COLO668 (cell line): ENCODE measurements around the gene KRTAP5-5.
A peak's percentile ranks its signal among the peaks of the same experiment; 100 is the strongest.
"Not testable (repeated sequence)": the region's sequence is repeated elsewhere in the genome, so short reads cannot be mapped to it uniquely, and the experiment has no call there.

Experiments used
- DNase-seq: peaks from one replicate; lab custom pipeline; 2025; ENCODE audit not compliant: unreplicated experiment; lab: John Stamatoyannopoulos, UW

The KRTAP5-5 gene

DNA sequence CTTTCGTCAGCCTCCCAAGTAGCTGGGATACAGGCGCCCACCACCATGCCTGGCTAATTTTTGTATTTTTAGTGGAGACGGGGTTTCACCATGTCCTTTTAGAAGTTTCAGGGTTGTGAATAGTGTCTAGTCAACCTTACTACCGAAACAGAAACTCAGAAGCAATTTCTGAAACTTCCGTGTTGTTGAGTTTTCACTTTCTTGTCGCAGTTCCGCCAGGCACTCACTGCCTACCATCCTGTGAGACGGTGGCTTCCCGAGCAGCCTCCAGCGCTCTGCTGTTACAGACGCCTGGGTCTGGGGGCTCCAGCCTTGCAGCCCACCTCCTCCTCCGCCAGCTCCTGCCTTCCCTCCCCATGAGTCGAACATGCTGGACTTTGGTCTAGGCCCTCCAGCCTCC lies 23.7 kb upstream of the KRTAP5-5 start:
- DNase-seq, result not testable (repeated sequence)

DNA sequence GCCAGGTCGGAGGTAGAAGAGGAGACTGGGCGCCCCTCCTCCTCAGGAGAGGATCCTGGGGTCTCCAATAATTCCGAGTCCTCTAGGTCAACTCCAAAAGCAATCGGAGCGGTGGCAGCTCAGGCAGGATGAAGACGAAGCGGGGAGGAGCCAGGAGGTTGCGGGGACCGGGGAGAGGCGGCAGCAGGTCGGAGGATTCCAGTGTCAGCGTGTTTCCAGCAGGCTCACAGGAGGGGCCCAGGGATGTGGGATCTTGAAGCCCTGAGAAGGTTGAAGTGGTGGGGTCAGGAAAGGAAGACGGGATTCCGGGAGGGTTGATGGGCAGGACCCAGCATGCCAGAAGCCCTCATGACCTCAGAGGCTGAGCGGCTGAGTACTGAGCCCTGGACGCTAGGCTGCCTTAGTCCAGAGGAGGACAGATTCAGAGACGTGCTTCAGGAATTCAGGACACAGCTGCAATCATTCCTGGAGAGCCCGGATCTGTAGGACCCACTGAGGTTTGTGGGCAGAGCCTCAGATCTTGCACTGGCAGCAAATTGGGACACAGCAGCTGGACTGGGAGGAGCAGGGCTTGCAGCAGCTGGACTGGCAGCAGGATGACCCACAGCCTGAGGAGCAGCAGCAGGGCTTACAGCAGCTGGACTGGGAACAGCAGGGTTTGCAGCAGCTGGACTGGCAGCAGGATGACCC lies 22.3 kb upstream of the KRTAP5-5 start:
- DNase-seq, result not testable (repeated sequence)

DNA sequence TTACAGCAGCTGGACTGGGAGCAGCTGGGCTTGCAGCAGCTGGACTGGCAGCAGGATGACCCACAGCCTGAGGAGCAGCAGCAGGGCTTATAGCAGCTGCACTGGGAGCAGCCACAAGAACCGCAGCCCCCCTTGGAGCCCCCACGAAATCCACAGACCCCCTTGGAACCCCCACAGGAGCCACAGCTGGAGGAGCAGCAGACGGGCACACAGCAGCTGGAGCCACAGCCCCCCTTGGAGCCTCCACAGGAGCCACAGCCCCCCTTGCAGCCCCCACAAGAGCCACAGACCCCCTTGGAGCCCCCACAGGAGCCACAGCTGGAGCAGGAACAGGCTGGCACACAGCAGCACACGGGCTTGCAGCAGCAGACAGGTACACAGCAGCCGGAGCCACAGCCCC lies 21.7 kb upstream of the KRTAP5-5 start:
- DNase-seq, result peak; percentile 24

DNA sequence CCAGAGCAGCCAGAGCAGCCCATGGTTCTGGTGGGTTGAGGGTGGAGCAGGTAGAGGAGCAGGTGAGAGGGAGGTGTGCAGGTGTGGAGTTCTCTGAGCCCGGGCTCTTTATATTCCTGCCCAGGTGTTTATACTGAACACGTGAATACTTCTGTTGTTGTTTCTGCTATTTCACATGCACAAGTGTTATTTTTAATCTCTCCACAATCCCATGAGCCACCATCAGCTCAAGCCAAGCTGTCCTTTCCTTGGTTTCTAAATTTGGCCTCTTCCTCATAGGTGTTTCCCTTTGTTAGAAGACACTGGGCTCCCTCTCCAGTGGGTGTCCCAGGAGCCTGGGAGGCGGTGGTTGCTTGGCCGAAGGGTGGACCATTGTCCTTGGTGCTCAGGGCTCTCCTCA lies 21.2 kb upstream of the KRTAP5-5 start, which contains the start of gene KRTAP5-3:
Gene KRTAP5-3, minus strand, starts transcription at position 101 of the 400 bp plus-strand sequence. Its CDS starts 78 bp downstream, at position 23.
- DNase-seq, result peak; percentile 19

DNA sequence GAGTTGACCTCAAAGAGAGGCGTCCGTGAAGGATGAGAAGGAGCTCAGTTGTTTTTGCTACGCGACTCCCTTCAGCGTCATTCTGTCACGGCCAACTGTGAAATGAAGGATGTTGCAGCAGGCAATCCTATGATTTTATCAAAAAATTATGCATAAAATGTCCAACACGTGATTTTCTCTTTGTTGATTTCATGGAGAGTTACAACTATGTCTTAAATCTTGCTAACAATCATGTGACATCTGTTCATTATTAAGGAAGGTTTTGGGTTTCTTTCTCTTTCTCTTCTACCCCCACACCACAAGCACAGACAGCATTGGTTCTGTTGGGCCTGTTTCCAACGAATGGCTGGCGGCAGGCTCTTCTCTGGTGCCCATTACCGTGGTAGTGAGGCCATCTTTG lies 11.3 kb upstream of the KRTAP5-5 start:
- no peak for DNase-seq

DNA sequence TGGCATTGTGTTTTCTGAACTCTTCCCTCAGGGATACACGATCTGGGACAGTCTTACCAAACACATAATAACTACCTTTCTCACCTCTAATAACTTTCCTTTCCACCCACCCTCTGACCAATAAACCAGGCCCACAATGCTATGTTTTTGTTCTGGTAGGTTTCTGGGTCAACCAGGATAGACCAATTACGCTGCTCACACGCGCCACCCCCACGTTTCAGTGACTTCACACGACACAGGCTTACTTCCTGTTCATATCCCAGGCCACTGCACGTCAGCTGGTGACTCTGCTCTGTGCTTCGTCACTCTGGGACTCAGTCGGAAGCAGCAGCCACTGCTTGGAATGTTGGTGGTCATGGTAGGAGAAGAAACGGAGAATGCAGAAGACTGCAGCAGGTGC lies 10.1 kb upstream of the KRTAP5-5 start:
- no peak for DNase-seq

DNA sequence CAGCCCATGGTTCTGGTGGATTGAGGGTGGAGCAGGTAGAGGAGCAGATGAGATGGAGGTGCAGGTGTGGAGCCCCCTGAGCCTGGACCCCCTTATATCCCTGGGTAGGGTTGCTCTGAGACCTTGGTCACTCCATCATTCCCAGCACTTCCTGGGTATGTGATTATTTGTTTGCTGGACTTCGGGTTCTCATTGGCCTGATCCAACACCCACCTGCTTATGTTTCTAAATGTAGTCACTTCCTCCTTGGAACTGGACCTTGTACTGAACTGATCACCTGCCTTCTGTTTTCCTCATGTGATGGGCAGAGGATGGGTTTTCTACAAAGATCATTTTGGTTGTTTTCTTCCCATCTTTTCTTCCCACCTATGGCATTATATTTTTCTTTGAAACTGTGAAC lies 7.5 kb upstream of the KRTAP5-5 start, which contains the start of gene KRTAP5-4:
Gene KRTAP5-4, minus strand, starts transcription at position 53 of the 400 bp plus-strand sequence. Its CDS starts 45 bp downstream, at position 8.
- peak; percentile 10 for DNase-seq

DNA sequence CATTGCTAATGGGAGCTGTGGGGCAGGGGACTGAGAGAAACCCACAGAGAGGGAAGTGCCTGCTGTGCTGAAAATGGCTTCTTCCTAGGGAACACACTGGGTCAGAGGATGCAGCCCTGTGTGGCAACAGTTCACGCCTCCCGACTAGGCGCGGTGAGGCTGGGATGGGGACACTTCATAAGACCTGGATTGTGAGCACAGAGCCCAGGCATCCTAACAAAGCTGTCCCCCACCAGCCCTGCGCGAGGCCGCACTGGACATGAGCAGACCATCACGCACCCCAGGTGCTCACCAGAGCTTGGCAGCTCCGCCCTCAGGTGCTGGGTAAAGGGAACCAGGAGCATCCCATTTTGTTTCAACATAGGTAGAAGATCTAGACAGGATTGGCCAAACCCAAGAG lies 5.9 kb upstream of the KRTAP5-5 start:
- peak; percentile 18 for DNase-seq

DNA sequence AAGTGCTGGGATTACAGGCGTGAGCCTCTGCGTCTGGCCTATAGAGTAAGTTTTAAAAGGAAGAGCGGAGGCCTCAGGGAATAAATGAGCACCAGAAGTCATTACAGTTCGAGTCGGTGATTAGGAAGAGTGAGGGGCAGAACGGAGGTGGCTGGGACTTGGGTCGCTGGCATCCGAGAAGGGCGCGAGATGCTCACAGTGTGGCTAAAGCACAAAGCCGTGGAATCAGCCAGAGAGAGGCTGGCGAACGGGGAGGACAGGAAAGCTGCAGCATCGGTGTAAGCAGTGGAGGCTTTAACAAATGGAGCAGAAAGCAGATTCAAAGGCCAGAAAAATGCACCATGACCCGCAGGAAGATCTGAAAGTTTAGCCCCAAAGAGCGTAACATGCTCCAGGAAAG lies 5.0 kb upstream of the KRTAP5-5 start:
- no peak for DNase-seq

DNA sequence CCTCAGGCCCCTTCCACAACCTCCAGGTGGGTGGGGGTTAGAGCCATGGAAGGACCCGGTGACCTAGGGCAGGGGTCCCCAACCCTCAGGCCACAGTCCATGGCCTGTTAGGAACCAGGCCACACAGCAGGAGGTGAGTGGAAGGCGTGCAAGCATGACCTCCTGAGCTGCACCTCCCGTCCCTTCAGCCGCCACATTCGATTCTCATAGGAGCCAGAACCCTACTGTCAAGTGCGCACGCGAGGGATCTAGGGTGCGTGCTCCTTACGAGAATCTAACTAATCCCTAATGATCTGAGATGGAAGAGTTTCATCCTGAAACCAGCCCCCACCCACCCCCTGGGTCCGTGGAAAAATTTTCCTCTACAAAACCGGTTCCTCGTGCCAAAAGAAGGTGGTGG lies 4.0 kb upstream of the KRTAP5-5 start:
- DNase-seq, result no peak

DNA sequence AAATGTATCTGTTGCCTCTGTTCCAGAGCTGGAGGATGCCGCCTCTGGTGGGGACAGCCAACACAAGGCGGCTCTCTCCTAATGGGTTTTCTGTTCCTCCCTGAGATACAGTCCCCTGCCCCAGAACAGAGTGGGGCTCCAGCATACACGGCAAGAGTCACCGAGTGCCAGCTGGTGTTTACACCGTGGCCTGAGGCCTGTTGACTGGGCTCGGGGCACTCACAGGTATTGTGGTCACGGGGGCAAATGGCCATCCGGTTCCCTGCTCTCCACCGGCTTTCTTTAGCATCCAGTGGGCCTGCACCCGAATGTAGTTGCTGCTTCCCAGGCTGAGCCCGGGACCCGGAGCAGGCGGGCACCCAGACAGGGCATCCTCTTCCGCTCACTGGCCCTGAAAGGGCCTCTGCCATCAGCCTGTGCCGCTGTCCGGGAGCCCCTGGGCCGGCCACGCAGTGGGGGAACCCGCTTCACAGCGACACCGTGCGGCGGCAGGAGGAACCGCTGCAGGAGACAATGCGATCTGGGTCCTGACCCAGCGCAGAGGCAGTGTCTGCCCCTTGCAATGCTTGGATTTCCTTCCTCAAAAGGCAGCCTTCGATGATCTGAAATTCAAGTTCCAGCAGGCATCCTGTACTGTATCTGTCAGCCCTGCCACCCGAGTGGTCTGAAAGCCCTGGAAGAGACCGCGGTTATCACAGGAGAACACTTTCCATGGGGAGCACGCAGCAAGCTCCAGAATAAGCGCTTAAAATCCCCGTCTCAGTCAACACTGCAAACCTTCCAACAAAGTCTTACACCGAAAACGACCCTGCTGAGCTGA lies 859 bp upstream of the KRTAP5-5 start:
- peak; percentile 52 for DNase-seq

DNA sequence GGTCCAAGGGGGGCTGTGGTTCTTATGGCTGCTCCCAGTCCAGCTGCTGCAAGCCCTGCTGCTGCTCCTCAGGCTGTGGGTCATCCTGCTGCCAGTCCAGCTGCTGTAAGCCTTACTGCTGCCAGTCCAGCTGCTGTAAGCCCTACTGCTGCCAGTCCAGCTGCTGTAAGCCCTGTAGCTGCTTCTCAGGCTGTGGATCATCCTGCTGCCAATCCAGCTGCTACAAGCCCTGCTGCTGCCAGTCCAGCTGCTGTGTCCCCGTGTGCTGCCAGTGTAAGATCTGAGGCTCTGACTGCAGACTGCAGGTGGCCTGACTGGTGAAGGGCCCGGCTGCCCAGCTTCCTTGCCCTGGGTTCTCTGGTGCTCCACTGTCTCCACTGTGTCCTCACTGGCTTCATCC lies 696 bp downstream of the KRTAP5-5 start:
- DNase-seq, result peak; percentile 15

DNA sequence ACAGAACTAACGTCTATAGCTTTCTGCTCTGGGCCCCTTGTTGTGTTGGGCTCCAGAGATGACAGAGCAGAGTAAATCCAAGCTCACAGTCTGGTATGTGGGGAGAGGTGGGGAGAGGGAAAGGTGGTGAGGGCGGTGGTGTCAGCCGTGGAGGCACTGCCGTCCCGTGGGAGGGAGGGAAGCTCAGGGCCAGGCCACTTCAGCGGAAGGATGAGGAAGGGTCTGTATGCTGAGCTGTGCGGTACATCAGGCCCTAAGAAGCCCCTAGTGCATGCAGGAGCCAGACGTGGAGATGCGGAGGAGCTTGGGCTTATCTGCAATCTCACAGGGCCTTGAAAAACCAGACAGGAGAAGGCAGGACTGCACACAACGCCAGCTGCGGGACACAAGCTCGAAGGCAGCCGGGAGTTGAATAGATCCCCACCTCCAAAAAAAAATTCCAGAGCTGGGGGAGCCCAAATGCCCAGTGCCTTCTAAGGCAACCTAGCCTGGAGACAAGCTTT lies 1.5 kb downstream of the KRTAP5-5 start:
- no peak for DNase-seq

DNA sequence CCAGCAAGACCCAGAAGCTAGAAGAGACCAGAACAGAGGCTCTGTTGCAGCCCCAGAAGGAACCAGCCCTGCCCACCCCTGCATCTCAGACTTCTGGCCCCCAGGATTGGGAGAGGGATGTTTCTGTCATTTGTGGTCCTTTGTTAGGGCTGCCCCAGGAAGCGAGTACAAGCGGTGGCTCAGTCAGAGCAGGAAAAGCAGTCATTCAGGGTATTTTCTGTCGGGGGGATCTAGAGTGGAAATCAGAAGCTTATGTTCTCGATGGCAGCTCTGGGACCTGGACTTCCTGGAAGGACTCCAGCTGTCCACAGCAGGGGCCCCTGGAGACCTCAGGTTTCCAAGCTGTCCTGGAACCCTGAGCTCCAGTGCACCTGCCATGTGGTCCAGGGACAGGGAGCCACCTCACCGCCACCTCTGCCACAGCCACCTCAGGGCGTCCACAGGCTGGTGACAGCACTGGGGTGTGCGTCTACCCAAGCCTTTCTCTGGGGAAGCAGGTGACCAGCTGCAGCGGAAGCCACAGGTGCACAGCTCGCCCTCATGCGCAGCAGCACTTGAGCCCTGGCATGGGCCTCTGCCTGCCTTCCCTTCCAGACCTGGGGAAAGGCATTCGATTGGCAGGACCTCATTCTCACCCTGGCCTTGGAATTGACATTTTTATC lies 2.6 kb downstream of the KRTAP5-5 start:
- peak; percentile 44 for DNase-seq

DNA sequence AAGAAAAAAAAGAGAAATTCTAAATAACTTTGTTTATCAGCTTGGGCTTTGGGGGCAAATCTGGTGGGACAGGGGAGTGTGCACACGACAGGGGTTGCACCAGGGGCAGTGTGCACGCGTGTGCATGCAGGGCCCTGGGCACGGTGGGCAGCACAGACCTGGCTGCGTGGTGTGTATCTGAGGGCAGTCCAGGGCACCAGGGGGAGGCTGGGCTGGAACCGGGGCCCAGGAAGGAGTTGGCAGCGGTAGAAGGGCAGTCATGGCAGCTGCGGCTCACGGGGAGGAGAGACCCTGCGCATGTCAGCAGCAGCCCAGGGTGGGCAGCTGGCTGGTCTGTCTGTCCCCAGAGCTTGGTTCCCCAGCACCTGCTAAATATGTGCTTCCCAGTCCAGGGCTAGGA lies 4.3 kb downstream of the KRTAP5-5 start:
- DNase-seq, result no peak

DNA sequence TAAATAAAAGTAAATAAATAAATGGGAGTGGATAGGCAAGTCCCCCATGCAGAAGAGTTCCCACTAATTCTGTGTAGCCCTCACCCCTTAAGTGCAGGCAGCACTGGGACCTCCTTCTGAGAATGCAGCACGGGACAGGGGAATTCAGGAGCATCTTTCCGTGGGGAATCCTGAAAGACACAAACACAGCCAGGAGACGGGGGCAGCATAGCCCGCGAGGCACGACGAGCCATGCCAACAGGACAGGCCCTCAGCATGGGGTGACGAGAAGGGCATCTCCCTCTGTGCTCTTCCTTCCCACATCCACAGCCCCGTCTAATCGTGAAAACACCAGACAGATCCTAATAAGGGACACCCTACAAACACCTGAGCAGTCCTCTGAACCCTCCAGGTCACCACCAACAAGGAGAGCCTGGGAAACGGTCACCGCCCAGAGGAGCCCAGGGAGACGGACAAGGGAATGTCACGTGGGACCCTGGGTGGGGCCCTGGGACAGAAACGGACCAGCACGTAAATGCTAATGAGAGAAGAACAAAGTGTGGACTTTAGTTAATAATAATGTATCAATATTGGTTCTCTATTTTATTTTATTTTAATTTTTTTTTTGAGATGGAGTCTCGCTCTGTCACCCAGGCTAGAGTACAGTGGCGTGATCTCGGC lies 6.8 kb downstream of the KRTAP5-5 start:
- no peak for DNase-seq

DNA sequence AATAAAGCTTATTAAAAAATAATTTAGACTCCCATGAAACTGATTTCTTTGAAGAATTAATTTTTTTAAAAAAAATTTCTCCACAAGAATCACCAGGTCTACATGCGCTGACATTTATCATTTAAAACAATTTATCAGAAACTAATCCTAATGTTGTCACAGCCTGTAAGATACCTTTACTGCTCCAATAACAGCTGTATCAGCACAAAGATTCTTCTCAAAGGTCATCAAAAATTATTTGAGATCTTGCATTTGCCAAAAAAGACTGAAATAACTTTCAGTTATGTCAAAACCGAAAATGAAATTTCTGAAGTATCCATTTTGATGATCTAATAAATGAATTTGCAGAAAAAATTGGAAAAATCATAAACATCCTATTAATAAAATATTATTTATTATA lies 8.1 kb downstream of the KRTAP5-5 start:
- DNase-seq, result no peak

DNA sequence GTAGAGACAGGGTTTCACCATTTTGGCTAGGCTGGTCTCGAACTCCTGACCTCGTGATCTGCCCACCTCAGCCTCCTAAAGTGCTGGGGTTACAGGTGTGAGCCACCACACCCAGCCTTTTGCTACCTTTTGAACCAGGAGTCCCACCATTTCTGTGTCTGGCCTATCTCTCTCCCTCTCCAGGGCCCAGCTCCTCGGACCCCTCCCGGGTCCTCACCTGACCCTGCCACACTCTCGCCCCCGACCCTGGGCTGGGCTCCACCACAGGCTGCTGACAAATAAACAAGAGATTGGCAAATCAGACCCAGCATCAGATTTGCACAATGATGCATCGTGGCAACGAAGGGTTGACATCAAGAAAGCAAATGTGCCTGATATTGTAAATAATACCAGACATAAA lies 8.8 kb downstream of the KRTAP5-5 start:
- no peak for DNase-seq

DNA sequence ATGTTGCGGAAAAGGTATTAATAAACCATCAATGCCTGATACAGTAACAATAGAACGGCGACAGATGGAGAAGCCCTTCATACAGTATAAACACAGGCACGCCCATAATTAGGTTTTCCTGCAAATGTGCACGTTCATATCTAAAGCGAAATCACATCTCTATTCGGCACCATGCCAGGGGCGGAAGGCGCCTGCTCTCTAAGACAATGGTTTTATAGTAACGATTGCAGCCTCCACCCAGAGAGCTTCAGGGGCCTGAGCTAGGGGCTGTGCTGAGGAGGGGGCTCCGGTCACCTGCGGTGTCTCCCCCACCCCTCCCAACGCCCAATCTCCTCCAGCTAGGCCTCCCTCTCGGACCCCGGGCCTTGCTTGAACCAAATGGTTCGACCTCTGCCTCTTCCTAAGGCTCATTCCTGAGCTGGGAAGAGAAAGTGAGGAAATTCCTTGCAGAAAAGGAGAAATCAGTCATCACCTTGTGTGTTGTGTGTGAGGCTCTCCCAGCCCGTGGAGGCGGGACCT lies 9.6 kb downstream of the KRTAP5-5 start:
- peak; percentile 58 for DNase-seq

DNA sequence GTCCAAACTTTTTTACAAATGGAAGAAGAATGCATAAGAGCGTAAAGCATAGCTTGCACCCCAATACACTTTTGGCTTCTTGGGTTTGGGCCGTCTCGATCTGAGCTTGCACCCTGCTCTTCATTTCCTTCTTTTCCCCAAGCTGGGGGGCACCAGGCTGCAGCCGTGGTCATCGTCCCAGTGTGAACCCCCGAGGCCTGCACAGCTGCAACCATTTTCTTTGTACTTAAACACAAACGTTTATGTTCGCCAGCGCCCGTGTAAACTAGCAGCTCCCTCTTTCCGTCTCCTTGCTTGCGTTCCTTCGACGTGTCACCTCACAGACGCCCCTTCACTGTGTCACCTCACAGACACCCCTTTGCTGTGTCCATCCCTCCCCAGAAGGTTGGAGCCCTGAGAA lies 10.1 kb downstream of the KRTAP5-5 start:
- no peak for DNase-seq
